Fibroblast of mammary gland (primary cell): ENCODE results near the gene TPCN2.

ENCODE experiments used
- DNase-seq: peaks from one replicate; pipeline ENCODE4 v3.0.0-alpha.2; 2010; ENCODE audit warnings: low read depth
- H3K4me3 ChIP-seq: 2 replicates; pipeline ENCODE4 v1.5.1; 2011; ENCODE audit warnings: low read depth, mild to moderate bottlenecking, low read length, moderate library complexity; ENCODE audit not compliant: control insufficient read depth
- CTCF ChIP-seq: conservative IDR thresholded peaks from 2 replicates; pipeline ENCODE4 v1.5.1; 2011; ENCODE audit warnings: low read depth, low read length, inconsistent platforms; ENCODE audit not compliant: control insufficient read depth, insufficient read depth

The TPCN2 gene

GRCh38 chr11:69058511-69059270 is 10.0 kb downstream of the TPCN2 start:
- no peak overlapping the region for H3K4me3 ChIP-seq
- no peak for TF ChIP-seq CTCF
- DNase-seq: no peak

GRCh38 chr11:69059429-69059828 is 10.7 kb downstream of the TPCN2 start:
- DNase-seq: no peak
- no peak for TF ChIP-seq CTCF

GRCh38 chr11:69059985-69060384 is 11.3 kb downstream of the TPCN2 start:
- no peak for DNase-seq
- TF ChIP-seq CTCF: no peak
- H3K4me3 ChIP-seq: no peak overlapping the region

More at GRCh38 chr11:69059429-69059828, 10.7 kb downstream of the TPCN2 start:
- H3K4me3 ChIP-seq: no peak overlapping the region

GRCh38 chr11:69060806-69061712 is 12.3 kb downstream of the TPCN2 start:
- TF ChIP-seq CTCF: no peak
- no peak overlapping the region for H3K4me3 ChIP-seq
- DNase-seq: no peak

GRCh38 chr11:69061713-69062053 is 13.0 kb downstream of the TPCN2 start:
- no peak for TF ChIP-seq CTCF
- H3K4me3 ChIP-seq: no peak overlapping the region
- no peak for DNase-seq

GRCh38 chr11:69062169-69062855 is 13.6 kb downstream of the TPCN2 start:
- TF ChIP-seq CTCF: no peak
- no peak overlapping the region for H3K4me3 ChIP-seq
- no peak for DNase-seq
